Effector memory CD4-positive, alpha-beta T cell (primary cell): Measurements from ENCODE around the gene MED16.
A peak's percentile ranks its signal among the peaks of the same experiment; 100 is the strongest.

Experiments
- DNase-seq, 3 donors: peaks; one replicate each; pipeline ENCODE4 v3.0.0-alpha.2; 2020
- H3K27ac ChIP-seq: 2 replicates; pipeline ENCODE4 v1.7.0; 2013; ENCODE audit warnings: mild to moderate bottlenecking, low read length, moderate library complexity; ENCODE audit not compliant: insufficient read depth, poor library complexity, severe bottlenecking
- H3K27me3 ChIP-seq: replicated peaks from 2 replicates; pipeline ENCODE4 v1.7.0; 2013; ENCODE audit warnings: mild to moderate bottlenecking, low read length; ENCODE audit not compliant: insufficient read depth, control insufficient read depth, poor library complexity, severe bottlenecking
- H3K36me3 ChIP-seq: 2 replicates; pipeline ENCODE4 v1.7.0; 2013; ENCODE audit warnings: mild to moderate bottlenecking, low read length, moderate library complexity; ENCODE audit not compliant: control insufficient read depth, insufficient read depth
- H3K4me1 ChIP-seq: 2 replicates; pipeline ENCODE4 v1.7.0; 2013; ENCODE audit warnings: low read length, mild to moderate bottlenecking; ENCODE audit not compliant: control insufficient read depth, insufficient read depth, poor library complexity, severe bottlenecking
- H3K4me3 ChIP-seq: 2 replicates; pipeline ENCODE4 v1.7.0; 2013; ENCODE audit warnings: low read length, low read depth, mild to moderate bottlenecking; ENCODE audit not compliant: insufficient read depth, poor library complexity, severe bottlenecking
- H3K9me3 ChIP-seq: 2 replicates; pipeline ENCODE4 v1.7.0; 2013; ENCODE audit warnings: mild to moderate bottlenecking, low read length, moderate library complexity; ENCODE audit not compliant: control insufficient read depth

Gene MED16

GRCh38 chr19:918481-919198, 25.7 kb upstream of the MED16 start:
- Histone ChIP-seq H3K4me1 (peaks cover 44% of the 10 kb centered on the region), H3K36me3 (no peaks in the 10 kb centered on the region), H3K27me3 (peaks cover 17% of the 10 kb centered on the region), H3K9me3 (no peaks in the 10 kb centered on the region), H3K4me3 (peak overlapping the region; percentile 58), H3K27ac (peak overlapping the region; percentile 21)
- no peak for DNase-seq

- no peak for DNase-seq
- no peak overlapping the region for H3K27ac ChIP-seq
- H3K4me1 ChIP-seq, result peaks cover 47% of the 10 kb centered on the region
- H3K4me3 ChIP-seq, result peak overlapping the region; percentile 58
- H3K9me3 ChIP-seq, result no peaks in the 10 kb centered on the region
- H3K27me3 ChIP-seq, result peaks cover 17% of the 10 kb centered on the region
- no peaks in the 10 kb centered on the region for H3K36me3 ChIP-seq
These were observed 25.1 kb upstream of the MED16 start for GRCh38 chr19:918152-918437.

- H3K9me3 ChIP-seq, result no peaks in the 10 kb centered on the region
- no peak within 1 kb of the TSS for H3K27ac ChIP-seq
- peaks cover 47% of the 10 kb centered on the region for H3K4me1 ChIP-seq
- no peak for DNase-seq
- H3K27me3 ChIP-seq, result peaks cover 17% of the 10 kb centered on the region
- no peaks in the 10 kb centered on the region for H3K36me3 ChIP-seq
- H3K4me3 ChIP-seq, result peak within 1 kb of the TSS; percentile 58
These were observed 24.6 kb upstream of the MED16 start, which contains the start of gene KISS1R for GRCh38 chr19:917323-918151. KISS1R (plus strand) TSS chr19:917333; CDS start chr19:917503, 170 bp downstream.

- peaks cover 45% of the 10 kb centered on the region for H3K4me1 ChIP-seq
- H3K27me3 ChIP-seq, result peaks cover 17% of the 10 kb centered on the region
- no peak for DNase-seq
- H3K4me3 ChIP-seq, result peak overlapping the region; percentile 58
- no peaks in the 10 kb centered on the region for H3K36me3 ChIP-seq
- H3K9me3 ChIP-seq, result no peaks in the 10 kb centered on the region
- H3K27ac ChIP-seq, result no peak overlapping the region
These were observed 23.8 kb upstream of the MED16 start for GRCh38 chr19:916645-917322.

GRCh38 chr19:913080-913748, 20.2 kb upstream of the MED16 start, which contains the start of gene R3HDM4:
R3HDM4 (minus strand) TSS chr19:913219; CDS start chr19:913157, 62 bp downstream.
- peak within 1 kb of the TSS; percentile 75 for H3K4me3 ChIP-seq
- H3K27me3 ChIP-seq, result peaks cover 13% of the 10 kb centered on the region
- peak; percentile 77 to 83 (median 79) for DNase-seq
- H3K4me1 ChIP-seq, result peaks cover 53% of the 10 kb centered on the region
- H3K9me3 ChIP-seq, result no peaks in the 10 kb centered on the region
- H3K36me3 ChIP-seq, result peaks cover 3% of the 10 kb centered on the region
- H3K27ac ChIP-seq, result peak within 1 kb of the TSS; percentile 97

GRCh38 chr19:912181-913079, 19.4 kb upstream of the MED16 start:
- Histone ChIP-seq H3K27ac (peak overlapping the region; percentile 97), H3K27me3 (peaks cover 7% of the 10 kb centered on the region), H3K9me3 (no peaks in the 10 kb centered on the region), H3K4me1 (peaks cover 52% of the 10 kb centered on the region), H3K4me3 (peak overlapping the region; percentile 72), H3K36me3 (peaks cover 3% of the 10 kb centered on the region)
- DNase-seq, result peak in 1 of 3 donors; percentile 39

- Histone ChIP-seq H3K4me3 (no peak overlapping the region), H3K27me3 (no peaks in the 10 kb centered on the region), H3K9me3 (no peaks in the 10 kb centered on the region), H3K36me3 (peaks cover 3% of the 10 kb centered on the region), H3K4me1 (peaks cover 53% of the 10 kb centered on the region), H3K27ac (peak overlapping the region; percentile 94)
- DNase-seq, result no peak
These were observed 18.4 kb upstream of the MED16 start for GRCh38 chr19:911197-912033.

GRCh38 chr19:907183-907853, 14.3 kb upstream of the MED16 start:
- DNase-seq, result no peak
- Histone ChIP-seq H3K4me3 (no peak overlapping the region), H3K4me1 (peaks cover 51% of the 10 kb centered on the region), H3K9me3 (no peaks in the 10 kb centered on the region), H3K27ac (peak overlapping the region; percentile 94), H3K36me3 (peaks cover 11% of the 10 kb centered on the region), H3K27me3 (no peaks in the 10 kb centered on the region)
